ENCODE measurements around the gene ETV1.

Gene ETV1

DNA sequence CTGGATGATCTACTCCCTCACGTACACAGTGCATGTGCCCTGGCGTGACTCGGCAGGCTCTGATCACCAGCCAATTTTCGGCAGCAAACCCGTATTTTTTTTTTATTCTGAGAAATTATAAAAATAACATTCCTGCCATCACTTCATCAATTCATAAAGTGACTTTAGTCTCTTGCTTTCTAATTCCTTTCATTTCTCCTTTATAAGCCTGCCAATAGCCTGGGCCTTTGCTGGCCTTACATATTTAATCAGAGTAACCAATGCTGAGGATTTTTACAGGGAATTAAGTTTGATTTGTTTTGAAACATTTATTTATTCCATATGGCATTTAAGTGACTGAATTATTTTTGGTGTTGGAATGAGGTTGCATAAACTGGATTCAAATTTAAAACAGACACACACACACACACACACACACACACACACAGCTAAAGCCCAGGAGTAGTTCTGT lies 140.8 kb downstream of the ETV1 start:
- H3K4me1 ChIP-seq (ENCODE audit: control insufficient read depth, low read depth, low read length) = no peaks in the 10 kb centered on the region
- no peak overlapping the region for H3K18ac ChIP-seq (ENCODE audit: low read length)
- no peak overlapping the region for H3K4me3 ChIP-seq (ENCODE audit: low read length)
- no peaks in the 10 kb centered on the region for H3K27me3 ChIP-seq (ENCODE audit: insufficient read depth, low read length, poor library complexity)
- H4K5ac ChIP-seq (ENCODE audit: low read length) = no peak overlapping the region
- no peaks in the 10 kb centered on the region for H3K36me3 ChIP-seq (ENCODE audit: control insufficient read depth, insufficient read depth, low read length)
- H3K56ac ChIP-seq (ENCODE audit: low read length) = no peak overlapping the region
- no peaks in the 10 kb centered on the region for H3K79me1 ChIP-seq (ENCODE audit: low read length)
- H3K9ac ChIP-seq (ENCODE audit: low read length) = no peak overlapping the region
- no peak overlapping the region for H4K8ac ChIP-seq (ENCODE audit: low read depth, low read length)
- no peak overlapping the region for H3K23ac ChIP-seq (ENCODE audit: low read length)
- H2BK5ac ChIP-seq (ENCODE audit: low read length) = no peak overlapping the region
- H3K27ac ChIP-seq (ENCODE audit: low read depth, low read length) = no peak overlapping the region
- no peak for DNase-seq
- H2BK15ac ChIP-seq (replicated peaks; ENCODE audit: low read depth) = no peak overlapping the region
- no peaks in the 10 kb centered on the region for H3K79me2 ChIP-seq (ENCODE audit: control insufficient read depth, insufficient read depth, low read length)
- WGBS (ENCODE audit: extremely low coverage, insufficient coverage, low lambda C conversion rate) = no CpG with 5 or more reads among the region's 5 CpGs
- H3K4me2 ChIP-seq (ENCODE audit: low read length) = no peak overlapping the region
- no peak overlapping the region for H3K4ac ChIP-seq (ENCODE audit: low read depth, low read length)
- no peak overlapping the region for H2AK5ac ChIP-seq (ENCODE audit: low read length)
- H2BK120ac ChIP-seq (ENCODE audit: low read depth, low read length) = no peak overlapping the region

DNA sequence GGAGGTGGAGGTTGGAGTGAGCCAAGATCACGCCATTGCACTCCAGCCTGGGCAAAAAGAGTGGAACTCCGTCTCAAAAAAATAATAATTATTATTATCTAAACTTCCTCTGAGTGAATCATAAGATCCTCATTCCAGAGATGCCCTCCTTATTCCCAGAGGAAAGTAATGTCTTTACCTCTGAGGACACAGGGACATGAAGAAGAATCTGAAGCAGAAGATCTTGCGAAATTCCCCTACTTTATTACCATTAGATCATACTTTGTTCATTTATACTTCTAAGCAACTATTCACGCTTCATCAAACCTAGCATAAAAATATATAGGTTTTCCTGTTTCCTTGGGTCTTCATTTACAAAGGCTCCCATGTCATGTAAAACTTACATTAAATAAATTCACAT lies 143.1 kb downstream of the ETV1 start:
- H3K36me3 ChIP-seq (ENCODE audit: control insufficient read depth, insufficient read depth, low read length) = no peaks in the 10 kb centered on the region
- WGBS (ENCODE audit: extremely low coverage, insufficient coverage, low lambda C conversion rate) = no CpG with 5 or more reads among the region's 4 CpGs
- no peak overlapping the region for H2BK15ac ChIP-seq (replicated peaks; ENCODE audit: low read depth)

DNA sequence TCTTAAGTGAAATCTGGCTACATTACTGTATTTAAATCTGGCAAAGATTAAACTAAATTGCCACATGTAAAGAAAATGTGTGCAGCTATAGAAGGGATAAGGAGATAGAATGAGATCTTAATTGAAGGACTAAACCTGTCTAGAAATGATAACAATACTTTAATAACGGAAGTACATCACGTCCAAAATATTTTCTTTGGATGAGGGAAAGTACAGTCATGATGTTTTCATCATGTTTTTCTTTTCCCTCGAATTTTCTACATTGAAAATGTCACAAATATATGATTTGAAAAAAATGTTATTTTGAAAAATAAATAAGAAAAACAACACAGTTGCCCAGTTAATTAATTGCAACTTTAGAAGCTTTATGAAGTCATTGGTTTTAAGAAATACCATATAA lies 143.9 kb downstream of the ETV1 start:
- Histone ChIP-seq H2BK5ac (ENCODE audit: low read length) (no peak overlapping the region), H3K79me2 (ENCODE audit: control insufficient read depth, insufficient read depth, low read length) (no peaks in the 10 kb centered on the region), H4K8ac (ENCODE audit: low read depth, low read length) (no peak overlapping the region), H3K4me1 (ENCODE audit: control insufficient read depth, low read depth, low read length) (peaks cover 1% of the 10 kb centered on the region), H4K5ac (ENCODE audit: low read length) (no peak overlapping the region), H3K9ac (ENCODE audit: low read length) (no peak overlapping the region), H3K27me3 (ENCODE audit: insufficient read depth, low read length, poor library complexity) (no peaks in the 10 kb centered on the region), H2BK120ac (ENCODE audit: low read depth, low read length) (no peak overlapping the region), H3K56ac (ENCODE audit: low read length) (no peak overlapping the region), H3K27ac (ENCODE audit: low read depth, low read length) (no peak overlapping the region), H3K4ac (ENCODE audit: low read depth, low read length) (no peak overlapping the region), H3K4me3 (ENCODE audit: low read length) (no peak overlapping the region), H3K23ac (ENCODE audit: low read length) (no peak overlapping the region), H2BK15ac (replicated peaks; ENCODE audit: low read depth) (no peak overlapping the region), H3K79me1 (ENCODE audit: low read length) (no peaks in the 10 kb centered on the region), H3K4me2 (ENCODE audit: low read length) (no peak overlapping the region), H3K36me3 (ENCODE audit: control insufficient read depth, insufficient read depth, low read length) (no peaks in the 10 kb centered on the region), H3K18ac (ENCODE audit: low read length) (no peak overlapping the region), H2AK5ac (ENCODE audit: low read length) (no peak overlapping the region)
- no peak for DNase-seq
- no CpG with 5 or more reads among the region's 3 CpGs for WGBS (ENCODE audit: extremely low coverage, insufficient coverage, low lambda C conversion rate)

More for the DNA sequence above, 143.1 kb downstream of the ETV1 start:
- Histone ChIP-seq H2AK5ac (ENCODE audit: low read length) (no peak overlapping the region), H3K23ac (ENCODE audit: low read length) (no peak overlapping the region), H3K4me3 (ENCODE audit: low read length) (no peak overlapping the region), H3K27ac (ENCODE audit: low read depth, low read length) (no peak overlapping the region), H3K79me1 (ENCODE audit: low read length) (no peaks in the 10 kb centered on the region), H3K4ac (ENCODE audit: low read depth, low read length) (no peak overlapping the region), H3K4me2 (ENCODE audit: low read length) (no peak overlapping the region), H3K56ac (ENCODE audit: low read length) (no peak overlapping the region), H2BK120ac (ENCODE audit: low read depth, low read length) (no peak overlapping the region), H3K4me1 (ENCODE audit: control insufficient read depth, low read depth, low read length) (peaks cover 1% of the 10 kb centered on the region), H3K18ac (ENCODE audit: low read length) (no peak overlapping the region), H2BK5ac (ENCODE audit: low read length) (no peak overlapping the region), H3K9ac (ENCODE audit: low read length) (no peak overlapping the region), H3K27me3 (ENCODE audit: insufficient read depth, low read length, poor library complexity) (no peaks in the 10 kb centered on the region), H4K5ac (ENCODE audit: low read length) (no peak overlapping the region), H4K8ac (ENCODE audit: low read depth, low read length) (no peak overlapping the region), H3K79me2 (ENCODE audit: control insufficient read depth, insufficient read depth, low read length) (no peaks in the 10 kb centered on the region)
- DNase-seq = no peak

DNA sequence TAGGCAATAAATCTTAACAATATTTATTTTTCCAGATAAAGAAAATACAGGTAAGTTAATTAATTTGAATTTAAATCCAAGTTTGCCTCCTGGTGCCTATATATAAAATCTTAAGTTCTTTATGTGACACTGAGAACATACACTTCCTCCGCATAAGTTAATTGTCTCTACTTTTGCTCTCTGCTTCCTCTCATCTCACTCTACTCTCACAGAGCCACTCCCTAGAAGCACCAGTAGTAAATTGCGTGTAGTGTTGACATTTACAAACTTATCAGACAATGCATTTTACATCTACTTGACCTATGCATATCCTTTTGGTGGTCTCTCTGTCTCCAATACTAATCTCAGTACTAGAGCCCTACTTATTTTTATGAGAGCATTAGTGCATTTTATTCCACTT lies 144.5 kb downstream of the ETV1 start:
- H3K18ac ChIP-seq (ENCODE audit: low read length) = no peak overlapping the region
- no peaks in the 10 kb centered on the region for H3K79me1 ChIP-seq (ENCODE audit: low read length)
- H3K56ac ChIP-seq (ENCODE audit: low read length) = no peak overlapping the region
- H4K5ac ChIP-seq (ENCODE audit: low read length) = no peak overlapping the region
- DNase-seq = no peak
- no peak overlapping the region for H2BK15ac ChIP-seq (replicated peaks; ENCODE audit: low read depth)
- H3K4me3 ChIP-seq (ENCODE audit: low read length) = no peak overlapping the region
- no peak overlapping the region for H3K4ac ChIP-seq (ENCODE audit: low read depth, low read length)
- no peak overlapping the region for H2BK120ac ChIP-seq (ENCODE audit: low read depth, low read length)
- peaks cover 1% of the 10 kb centered on the region for H3K4me1 ChIP-seq (ENCODE audit: control insufficient read depth, low read depth, low read length)
- no CpG with 5 or more reads among the region's 2 CpGs for WGBS (ENCODE audit: extremely low coverage, insufficient coverage, low lambda C conversion rate)
- H3K27me3 ChIP-seq (ENCODE audit: insufficient read depth, low read length, poor library complexity) = no peaks in the 10 kb centered on the region
- no peak overlapping the region for H4K8ac ChIP-seq (ENCODE audit: low read depth, low read length)
- H3K23ac ChIP-seq (ENCODE audit: low read length) = no peak overlapping the region
- H3K79me2 ChIP-seq (ENCODE audit: control insufficient read depth, insufficient read depth, low read length) = no peaks in the 10 kb centered on the region
- H3K9ac ChIP-seq (ENCODE audit: low read length) = no peak overlapping the region
- no peaks in the 10 kb centered on the region for H3K36me3 ChIP-seq (ENCODE audit: control insufficient read depth, insufficient read depth, low read length)
- no peak overlapping the region for H2AK5ac ChIP-seq (ENCODE audit: low read length)
- H3K4me2 ChIP-seq (ENCODE audit: low read length) = no peak overlapping the region
- no peak overlapping the region for H2BK5ac ChIP-seq (ENCODE audit: low read length)
- no peak overlapping the region for H3K27ac ChIP-seq (ENCODE audit: low read depth, low read length)

DNA sequence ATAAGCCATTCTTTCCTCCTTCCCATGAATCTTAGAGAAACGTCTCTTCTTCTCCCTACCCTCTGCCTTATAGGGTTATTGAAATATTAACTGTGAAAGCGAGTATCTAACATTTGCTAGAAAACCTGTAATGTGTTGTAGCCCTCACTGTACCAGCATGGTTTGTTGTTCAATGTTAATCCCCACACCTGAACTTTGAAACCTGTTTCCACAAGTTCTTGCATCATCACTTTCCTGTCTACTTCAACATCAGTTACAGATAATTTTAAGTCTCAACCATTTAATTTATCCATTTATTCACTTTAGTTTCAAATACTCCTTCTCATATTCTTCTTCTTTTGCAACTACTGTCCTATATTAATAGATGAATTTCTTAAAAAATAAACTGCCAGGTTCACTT lies 148.2 kb downstream of the ETV1 start:
- Histone ChIP-seq H3K18ac (ENCODE audit: low read length) (no peak overlapping the region), H2BK5ac (ENCODE audit: low read length) (no peak overlapping the region), H3K4me2 (ENCODE audit: low read length) (no peak overlapping the region), H3K4ac (ENCODE audit: low read depth, low read length) (no peak overlapping the region), H3K23ac (ENCODE audit: low read length) (no peak overlapping the region), H3K36me3 (ENCODE audit: control insufficient read depth, insufficient read depth, low read length) (no peaks in the 10 kb centered on the region), H3K27ac (ENCODE audit: low read depth, low read length) (no peak overlapping the region), H4K5ac (ENCODE audit: low read length) (no peak overlapping the region), H3K4me1 (ENCODE audit: control insufficient read depth, low read depth, low read length) (peaks cover 1% of the 10 kb centered on the region), H3K79me2 (ENCODE audit: control insufficient read depth, insufficient read depth, low read length) (no peaks in the 10 kb centered on the region), H3K9ac (ENCODE audit: low read length) (no peak overlapping the region), H3K27me3 (ENCODE audit: insufficient read depth, low read length, poor library complexity) (no peaks in the 10 kb centered on the region), H3K4me3 (ENCODE audit: low read length) (no peak overlapping the region), H2AK5ac (ENCODE audit: low read length) (no peak overlapping the region), H3K79me1 (ENCODE audit: low read length) (no peaks in the 10 kb centered on the region), H3K56ac (ENCODE audit: low read length) (no peak overlapping the region), H4K8ac (ENCODE audit: low read depth, low read length) (no peak overlapping the region), H2BK120ac (ENCODE audit: low read depth, low read length) (no peak overlapping the region), H2BK15ac (replicated peaks; ENCODE audit: low read depth) (no peak overlapping the region)
- no peak for DNase-seq
- WGBS (ENCODE audit: extremely low coverage, insufficient coverage, low lambda C conversion rate) = no CpG with 5 or more reads among the region's 2 CpGs

Measured in mesendoderm (in vitro differentiated cells).